K562 (cell line): ENCODE measurements around the gene LHX5. TPM values are rescaled to one million over a fixed set of nuclear protein-coding genes. Genes with fewer than 3 reads are reported as not detected.

Experiments used
- ATAC-seq: fragments of 200-7000 bp; cut with Tn5 transposase; 3 replicates; pipeline ENCODE4 v1.9.1; 2020; ENCODE audit warnings: moderate library complexity
- BruUV-seq: library from RNA; stranded (reverse); fragments of 400-500 nt; replicated peaks from 2 replicates; lab custom pipeline; 2021; lab: Mats Ljungman, UMichigan
- CTCF ChIA-PET: fragments of 300-600 bp; formaldehyde crosslinking; extraction: SDS; loops from one replicate; lab custom pipeline; 2021; ENCODE audit warnings: low intra/inter-chr PET ratio; lab: Yijun Ruan, JAX
- POLR2A ChIA-PET: fragments of 300-600, 350-650 bp; sonication (Branson Sonifier 250); formaldehyde crosslinking; extraction: SDS; loops from one replicate; lab custom pipeline; 2021; ENCODE audit warnings: antibody characterized with exemption, inconsistent platforms; lab: Yijun Ruan, JAX
- DNase-seq, 4 experiments: peaks; one replicate each; pipeline versions ENCODE4 v3.0.0 to v3.0.0-alpha.2; 2011 to 2018; ENCODE audit warnings: low spot score in 3 of 4, mixed read lengths in 3 of 4; ENCODE audit errors: extremely low read depth in 1 of 4
- FAIRE-seq: peaks from 2 replicates; lab custom pipeline; 2011; peaks lifted over from hg19 to GRCh38; lab: Jason Lieb, UNC
- H2AFZ ChIP-seq: 2 replicates; pipeline ENCODE4 v1.6.0; 2011; ENCODE audit warnings: low read depth, low read length, control low read depth, inconsistent platforms
- H3K27ac ChIP-seq: fragments of 200-600 bp; 3 replicates; pipeline ENCODE4 v1.8.0; 2011; ENCODE audit warnings: low read depth, mild to moderate bottlenecking, control low read depth, inconsistent platforms, low read length, moderate library complexity, mixed read lengths; ENCODE audit errors: extremely low read depth
- H3K27me3 ChIP-seq, 2 experiments: fragments of 300-600 bp in 1 of 2; 2 replicates in 1 of 2; 3 replicates in 1 of 2; pipeline versions ENCODE4 v1.6.0 to v1.8.0; 2011; ENCODE audit warnings: inconsistent platforms in 2 of 2, low read length in 2 of 2, mild to moderate bottlenecking in 1 of 2, mixed read lengths in 1 of 2, moderate library complexity in 1 of 2; ENCODE audit not compliant: control insufficient read depth in 2 of 2, insufficient read depth in 2 of 2
- H3K36me3 ChIP-seq: fragments of 300-600 bp; 3 replicates; pipeline ENCODE4 v1.8.0; 2011; ENCODE audit warnings: mild to moderate bottlenecking, low read length, inconsistent platforms; ENCODE audit not compliant: control insufficient read depth, insufficient read depth
- H3K4me1 ChIP-seq, 2 experiments: fragments of 200-600 bp in 1 of 2; replicated peaks in 1 of 2; 2 replicates in 1 of 2; 3 replicates in 1 of 2; pipeline versions ENCODE4 v1.5.1 to v1.8.0; 2011; ENCODE audit warnings: inconsistent platforms in 2 of 2, low read length in 2 of 2, mild to moderate bottlenecking in 1 of 2, mixed read lengths in 1 of 2, moderate library complexity in 1 of 2; ENCODE audit not compliant: control insufficient read depth in 2 of 2, insufficient read depth in 2 of 2
- H3K4me2 ChIP-seq: 2 replicates; pipeline ENCODE4 v1.6.1; 2011; ENCODE audit warnings: low read length, control low read depth, inconsistent platforms, mixed read lengths; ENCODE audit not compliant: insufficient read depth
- H3K4me3 ChIP-seq: fragments of 200-600 bp; sonication (generic), shearing (Covaris generic); 2 replicates; pipeline ENCODE4 v1.5.1; 2016; ENCODE audit warnings: control low read depth, inconsistent platforms
- H3K79me2 ChIP-seq: fragments of 200-600 bp; 3 replicates; pipeline ENCODE4 v1.8.0; 2011; ENCODE audit warnings: low read length, inconsistent platforms; ENCODE audit not compliant: control insufficient read depth, insufficient read depth
- H3K9ac ChIP-seq, 2 experiments: 2 replicates each; pipeline versions ENCODE4 v1.6.0 to v1.6.1; 2011; ENCODE audit warnings: low read depth in 2 of 2, low read length in 2 of 2, control low read depth in 1 of 2, inconsistent platforms in 1 of 2, mild to moderate bottlenecking in 1 of 2, mixed read lengths in 1 of 2; ENCODE audit not compliant: insufficient read depth in 1 of 2
- H3K9me1 ChIP-seq: one replicate; pipeline ENCODE4 v1.6.0; 2011; ENCODE audit warnings: inconsistent platforms, mild to moderate bottlenecking, low read length, moderate library complexity; ENCODE audit not compliant: control insufficient read depth, insufficient read depth
- H3K9me3 ChIP-seq: replicated peaks from 2 replicates; pipeline ENCODE4 v1.5.1; 2011; ENCODE audit warnings: low read depth, low read length, inconsistent platforms; ENCODE audit not compliant: control insufficient read depth, insufficient read depth
- H4K20me1 ChIP-seq: replicated peaks from 2 replicates; pipeline ENCODE4 v1.6.1; 2011; ENCODE audit warnings: low read length, inconsistent platforms, mixed read lengths; ENCODE audit not compliant: control insufficient read depth, insufficient read depth
- ADNP ChIP-seq: fragments of 200-800 bp; sonication (Bioruptor generic); IDR thresholded peaks from 2 replicates; pipeline ENCODE4 v1.6.1; 2016; ENCODE audit warnings: missing genetic modification characterization, missing compliant biosample characterization
- CBFA2T3 ChIP-seq: fragments of 450-650 bp; IDR thresholded peaks from 2 replicates; pipeline ENCODE4 v1.6.1; 2017
- JUND ChIP-seq, 2 experiments: IDR thresholded peaks; 2 replicates in 1 of 2; 3 replicates in 1 of 2; pipeline ENCODE4 v1.6.1; 2011; ENCODE audit warnings: borderline replicate concordance in 2 of 2, low read depth in 2 of 2, low read length in 2 of 2, improper control_type of control experiment in 1 of 2, missing biosample characterization in 1 of 2, missing genetic modification characterization in 1 of 2, missing genetic modification reagents in 1 of 2
- MAZ ChIP-seq, 2 experiments: fragments of 450-650 bp in 1 of 2; sonication (generic) in 1 of 2; formaldehyde crosslinking; IDR thresholded peaks in 1 of 2; conservative IDR thresholded peaks in 1 of 2; 2 replicates each; pipeline versions ENCODE4 v1.4.0 to v1.5.0; 2020; ENCODE audit warnings: mild to moderate bottlenecking in 1 of 2, missing genetic modification reagents in 1 of 2
- ZC3H8 ChIP-seq: fragments of 450-650 bp; IDR thresholded peaks from 2 replicates; pipeline ENCODE4 v1.6.1; 2017
- ZNF316 ChIP-seq: fragments of 450-650 bp; IDR thresholded peaks from 2 replicates; pipeline ENCODE4 v1.6.1; 2016
- ZNF589 ChIP-seq: fragments of 200-800 bp; sonication (Bioruptor generic); IDR thresholded peaks from 2 replicates; pipeline ENCODE4 v1.6.1; 2016; ENCODE audit warnings: low read depth, missing genetic modification characterization, missing compliant biosample characterization
- WGBS: fragments of 100-300 bp; shearing (Covaris generic); methylation state at CpG from one replicate; pipeline ENCODE4 v1.1.6; 2016; ENCODE audit warnings: low coverage, mixed read lengths; ENCODE audit not compliant: insufficient coverage; ENCODE audit errors: missing lambda C conversion rate; 5-methylcytosine and 5-hydroxymethylcytosine counted together
- in situ Hi-C: fragments of 300-500 bp; cut with MboI; formaldehyde crosslinking; loops from 4 replicates; pipeline ENCODE4 v1.15.0; 2018; ENCODE audit warnings: inconsistent platforms, mixed read lengths
- intact Hi-C: fragments of 100-400 bp; cut with micrococcal nuclease; formaldehyde crosslinking; loops from 2 replicates; pipeline ENCODE4 v1.14.2; 2022
- polyA plus RNA-seq, 8 experiments: library from polyadenylated mRNA; depleted of rRNA in 4 of 8; stranded (reverse) in 5 of 8; unstranded in 3 of 8; fragments of >200 nt; fragmentation: Nextera tagmentation in 2 of 8; fragmentation: Illumina TruSeq in 1 of 8; extraction: Ambion mirVana in 2 of 8; extraction: Trizol in 1 of 8; gene quantifications; 2 replicates each; pipeline versions ENCODE4 v1.2.1 to v1.2.3, GENCODE V29; 2011 to 2014; ENCODE audit warnings: inconsistent platforms in 1 of 8, missing spikeins in 1 of 8
- total RNA-seq, 7 experiments: library from RNA; depleted of rRNA in 6 of 7; stranded (reverse); fragments of >200 nt in 6 of 7; fragmentation: Illumina TruSeq in 2 of 7; extraction: Trizol in 2 of 7; gene quantifications; 2 replicates each; pipeline versions ENCODE4 v1.2.1 to v1.2.3, GENCODE V29; 2011 to 2021; ENCODE audit warnings: low replicate concordance in 1 of 7
- TF ChIP-seq, protein P1 (sequence below): fragments of 250-450 bp; sonication (Bioruptor Pico); IDR thresholded peaks from 2 replicates; pipeline ENCODE4 v1.8.0; 2022; ENCODE audit warnings: inconsistent platforms, mild to moderate bottlenecking, moderate library complexity, borderline replicate concordance

Gene LHX5
- total and polyA plus RNA-seq, 9 of the 15 experiments (the other 6 are each of a cell fraction or from before 2014, with no cell fraction given): 0.04 to 0.17 (median 0.05) TPM; not detected in 6

DNA sequence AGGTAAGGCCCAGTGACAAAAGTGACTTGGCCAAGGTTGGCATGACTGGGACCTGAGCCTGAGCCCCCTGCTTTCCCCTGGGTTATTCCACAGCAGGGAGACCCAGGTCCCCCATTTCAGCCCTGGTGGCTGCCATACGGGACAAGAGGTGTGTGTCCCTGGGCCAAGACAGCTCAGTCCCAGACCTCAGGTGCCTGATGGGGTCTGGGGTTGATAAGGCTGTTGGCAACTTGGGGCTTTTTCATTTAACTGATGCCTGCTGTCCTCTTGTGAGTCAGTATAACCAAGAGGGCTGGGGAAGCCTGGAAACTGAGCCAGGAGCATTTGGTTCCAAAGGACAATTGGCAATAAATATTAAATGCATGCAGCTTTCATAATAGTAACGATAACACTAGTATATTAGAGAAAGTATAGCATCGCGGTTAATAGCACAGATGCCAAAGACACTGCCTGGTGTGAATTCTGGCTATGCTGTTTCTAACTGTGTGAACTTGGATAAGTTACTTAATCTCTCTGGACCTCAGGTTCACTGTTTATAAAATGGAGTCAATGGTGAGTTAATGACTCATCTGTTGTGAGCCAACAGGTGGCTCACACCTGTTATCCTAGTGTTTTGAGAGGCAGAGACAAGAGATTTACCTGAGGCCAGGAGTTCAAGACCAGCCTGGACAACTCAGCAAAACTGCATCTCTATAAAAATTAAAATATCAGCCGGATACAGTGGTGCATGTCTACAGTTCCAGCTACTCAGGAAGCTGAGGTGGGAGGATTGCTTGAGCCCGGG lies 48.6 kb downstream of the LHX5 start:
- TF ChIP-seq ZNF316: peak; percentile 19; the same call in 1 of the 2 replicates
- TF ChIP-seq ADNP (tag): 0 out of 2 replicates have a peak, but pooled peaks have one; percentile 24
- TF ChIP-seq MAZ (CRISPR knock-in tag; conservative IDR thresholded peaks at IDR 0.05 in 1 of 2, IDR thresholded peaks at IDR 0.05 in 1 of 2): peak in 1 of 2 experiments; percentile 11; a peak in 1 of 4 replicates
- TF ChIP-seq ZNF589 (CRISPR knock-in tag): 0 out of 2 replicates have a peak, but pooled peaks have one; percentile 22
- no peak for TF ChIP-seq JUND (IDR thresholded peaks at IDR 0.05; ENCODE audit: borderline replicate concordance, low read depth, low read length)
- 0 out of 3 replicates have a peak, but pooled peaks have one; percentile 31 for TF ChIP-seq JUND (tag; IDR thresholded peaks at IDR 0.05; ENCODE audit: borderline replicate concordance, low read depth, low read length)
- TF ChIP-seq CBFA2T3: peak; percentile 3; the same call in 1 of the 2 replicates
- TF ChIP-seq ZC3H8: no peak
- TF ChIP-seq, protein P1, sequence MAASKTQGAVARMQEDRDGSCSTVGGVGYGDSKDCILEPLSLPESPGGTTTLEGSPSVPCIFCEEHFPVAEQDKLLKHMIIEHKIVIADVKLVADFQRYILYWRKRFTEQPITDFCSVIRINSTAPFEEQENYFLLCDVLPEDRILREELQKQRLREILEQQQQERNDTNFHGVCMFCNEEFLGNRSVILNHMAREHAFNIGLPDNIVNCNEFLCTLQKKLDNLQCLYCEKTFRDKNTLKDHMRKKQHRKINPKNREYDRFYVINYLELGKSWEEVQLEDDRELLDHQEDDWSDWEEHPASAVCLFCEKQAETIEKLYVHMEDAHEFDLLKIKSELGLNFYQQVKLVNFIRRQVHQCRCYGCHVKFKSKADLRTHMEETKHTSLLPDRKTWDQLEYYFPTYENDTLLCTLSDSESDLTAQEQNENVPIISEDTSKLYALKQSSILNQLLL (CRISPR knock-in tag): no peak
- peak overlapping the region; percentile 93 for H2AFZ ChIP-seq
- H3K4me2 ChIP-seq: peak overlapping the region; percentile 83
- no peaks in the 10 kb centered on the region for H4K20me1 ChIP-seq
- H3K79me2 ChIP-seq: peaks cover 13% of the 10 kb centered on the region
- no TSS peak for BruUV-seq
- no peak for FAIRE-seq
- peak overlapping the region; percentile 96 for H3K27ac ChIP-seq
- peak overlapping the region; percentile 91 to 93 for H3K9ac ChIP-seq
- in situ Hi-C loops: loop anchor here (25.0 kb wide), 1 partner anchor 236 kb away; the partner anchor contains the start of genes DDX54 and RITA1
- POLR2A ChIA-PET: interaction anchor here (0.6 to 1.6 kb wide), 4 partner anchors 15 to 262 kb away, joined by 3 to 6 read pairs (median 4); no protein-coding TSS in a partner anchor
- no peak for DNase-seq
- intact Hi-C loops: no loop called here
- H3K9me3 ChIP-seq: no peaks in the 10 kb centered on the region; the same call in 1 of the 2 replicates
- H3K4me1 ChIP-seq: peaks cover 28 to 32% of the 10 kb centered on the region in 2 experiments
- no peaks in the 10 kb centered on the region for H3K9me1 ChIP-seq
- H3K36me3 ChIP-seq: peaks cover 5% of the 10 kb centered on the region; the same call in 1 of the 3 replicates
- CTCF ChIA-PET: interaction anchor here (1.1 kb wide), 1 partner anchor 111 kb away, joined by 3 read pairs; no protein-coding TSS in a partner anchor
- peak overlapping the region; percentile 55 for H3K4me3 ChIP-seq
- 34% methylated on average over 6 of the region's 6 CpGs for WGBS
- H3K27me3 ChIP-seq: no peaks in the 10 kb centered on the region
- peak; percentile 7 for ATAC-seq
